ENCODE results near the gene ATP6V1B1.

The ATP6V1B1 gene

GRCh38 chr2:70928366-70928765 is 7.3 kb upstream of the ATP6V1B1 start:
- no peak for DNase-seq

- DNase-seq, result no peak
These were observed 5.0 kb upstream of the ATP6V1B1 start for GRCh38 chr2:70930371-70931329.

GRCh38 chr2:70931376-70932000 is 4.2 kb upstream of the ATP6V1B1 start:
- DNase-seq, result no peak

GRCh38 chr2:70932631-70933230 is 3.0 kb upstream of the ATP6V1B1 start:
- no peak for DNase-seq

GRCh38 chr2:70934981-70935380 is 719 bp upstream of the ATP6V1B1 start:
- DNase-seq, result no peak

GRCh38 chr2:70936165-70936978 is 672 bp downstream of the ATP6V1B1 start:
- DNase-seq, result no peak

GRCh38 chr2:70936979-70937811 is 1.5 kb downstream of the ATP6V1B1 start:
- DNase-seq, result no peak

GRCh38 chr2:70937866-70938585 is 2.3 kb downstream of the ATP6V1B1 start:
- DNase-seq, result no peak

GRCh38 chr2:70938586-70938950 is 2.9 kb downstream of the ATP6V1B1 start:
- DNase-seq, result no peak

GRCh38 chr2:70939001-70939838 is 3.5 kb downstream of the ATP6V1B1 start:
- no peak for DNase-seq

GRCh38 chr2:70939839-70940580 is 4.3 kb downstream of the ATP6V1B1 start:
- DNase-seq, result no peak

- no peak for DNase-seq
These were observed 5.5 kb downstream of the ATP6V1B1 start for GRCh38 chr2:70941186-70941585.

GRCh38 chr2:70941701-70942100 is 6.0 kb downstream of the ATP6V1B1 start:
- no peak for DNase-seq

GRCh38 chr2:70942396-70943204 is 6.9 kb downstream of the ATP6V1B1 start:
- no peak for DNase-seq

GRCh38 chr2:70943205-70943871 is 7.6 kb downstream of the ATP6V1B1 start:
- no peak for DNase-seq

GRCh38 chr2:70944111-70944690 is 8.5 kb downstream of the ATP6V1B1 start:
- no peak for DNase-seq

- no peak for DNase-seq
These were observed 11.2 kb downstream of the ATP6V1B1 start for GRCh38 chr2:70946832-70947442.
